ENCODE measurements around the gene SUSD2. TPM values are rescaled to one million over a fixed set of nuclear protein-coding genes. Genes with fewer than 3 reads are reported as not detected.
"Not testable (repeated sequence)": the region's sequence is repeated elsewhere in the genome, so short reads cannot be mapped to it uniquely, and the experiment has no call there.

Gene SUSD2
- polyA plus RNA-seq, 1 donor: 0.91 TPM

DNA sequence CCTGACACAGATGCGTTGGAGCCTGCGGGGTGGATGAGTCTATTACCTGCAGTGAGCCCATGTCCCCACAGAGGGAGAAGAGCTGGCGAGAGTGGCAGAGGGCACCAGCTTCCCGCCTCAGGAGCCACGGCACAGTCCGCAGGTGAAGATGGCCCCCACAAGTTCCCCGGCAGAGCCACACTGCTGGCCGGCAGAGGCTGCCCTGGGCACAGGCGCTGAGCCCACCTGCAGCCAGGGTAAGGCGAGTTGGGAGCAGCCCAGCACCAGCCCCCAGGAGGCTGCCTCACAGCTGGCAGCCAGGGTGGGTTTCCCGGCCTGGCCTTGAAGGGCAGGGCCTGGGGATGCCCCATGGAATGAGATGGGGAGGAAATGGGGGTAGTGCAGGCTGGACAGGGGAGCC lies 5.2 kb upstream of the SUSD2 start:
- no peak for DNase-seq (ENCODE audit: low read depth)

DNA sequence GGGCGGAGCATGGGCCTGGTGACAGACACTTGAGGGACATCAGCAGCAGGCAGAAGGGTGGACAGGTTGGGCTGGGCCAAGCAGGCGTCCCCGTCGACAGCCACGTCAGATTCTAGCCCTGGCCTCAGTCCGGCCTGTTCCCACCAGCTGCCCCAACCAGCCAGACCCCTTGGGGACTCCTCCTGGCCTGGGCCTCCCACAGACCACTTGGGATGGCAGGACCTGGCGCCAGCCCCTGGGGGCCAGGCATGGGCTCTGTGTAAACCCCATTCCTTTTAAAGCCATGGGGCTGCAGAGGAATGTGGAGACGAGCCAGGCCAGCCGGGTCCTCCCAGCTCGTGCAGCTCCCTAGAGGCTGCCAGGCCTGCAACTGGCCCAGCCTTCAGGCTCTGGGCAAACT lies 4.7 kb upstream of the SUSD2 start:
- DNase-seq (ENCODE audit: low read depth): no peak

DNA sequence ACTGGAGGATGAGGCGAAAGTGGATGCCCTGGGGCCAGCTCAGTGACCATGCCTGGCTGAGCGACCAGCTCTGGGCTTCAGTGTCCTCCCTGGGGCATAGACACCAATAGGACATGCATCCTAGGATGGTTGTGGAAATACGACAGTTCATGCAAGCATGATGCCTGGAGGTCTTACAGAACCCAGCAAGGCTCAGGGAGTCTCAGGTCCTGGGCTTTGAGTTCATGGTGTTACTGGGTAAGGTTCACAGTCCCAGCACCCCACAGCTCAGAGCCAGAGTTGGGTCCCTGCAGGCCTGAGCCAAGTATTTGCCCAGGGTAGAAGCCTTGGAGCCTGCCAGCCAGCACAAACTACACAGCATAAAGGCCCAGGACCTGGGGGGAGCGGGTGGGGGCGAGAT lies 4.2 kb upstream of the SUSD2 start:
- DNase-seq (ENCODE audit: low read depth): no peak

DNA sequence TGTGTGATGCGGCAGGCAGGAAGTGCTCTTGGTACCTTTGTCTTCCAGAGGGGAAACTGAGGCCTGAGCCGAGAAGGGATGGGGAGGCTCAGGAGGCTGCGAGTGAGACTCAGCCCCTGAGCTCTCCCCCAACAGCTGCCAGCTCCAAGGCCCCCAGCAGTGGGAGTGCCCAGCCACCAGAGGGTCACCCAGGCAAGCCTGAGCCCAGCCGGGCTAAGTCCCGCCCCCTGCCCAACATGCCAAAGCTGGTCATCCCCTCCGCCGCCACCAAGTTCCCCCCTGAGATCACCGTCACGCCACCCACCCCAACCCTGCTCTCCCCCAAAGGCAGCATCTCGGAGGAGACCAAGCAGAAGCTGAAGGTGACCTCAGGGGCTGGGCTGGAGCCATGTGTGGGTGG lies 3.8 kb upstream of the SUSD2 start:
- no peak for DNase-seq (ENCODE audit: low read depth)

DNA sequence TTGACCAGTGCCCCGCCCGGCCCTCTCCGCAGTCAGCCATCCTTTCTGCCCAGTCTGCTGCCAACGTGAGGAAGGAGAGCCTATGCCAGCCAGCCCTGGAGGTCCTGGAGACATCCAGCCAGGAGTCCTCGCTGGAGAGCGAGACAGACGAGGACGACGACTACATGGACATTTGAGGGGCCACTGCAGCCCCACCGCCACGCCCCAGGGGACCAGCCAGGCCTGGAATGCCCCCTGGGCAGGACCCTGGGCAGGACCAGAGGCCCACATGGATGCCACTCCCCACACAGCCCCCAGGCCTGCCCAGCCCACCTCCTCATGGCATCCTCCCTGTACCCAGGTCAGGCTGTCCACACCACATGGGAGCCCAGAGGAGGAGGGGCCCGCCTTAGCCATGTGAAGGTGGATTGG lies 3.3 kb upstream of the SUSD2 start:
- DNase-seq (ENCODE audit: low read depth): no peak

DNA sequence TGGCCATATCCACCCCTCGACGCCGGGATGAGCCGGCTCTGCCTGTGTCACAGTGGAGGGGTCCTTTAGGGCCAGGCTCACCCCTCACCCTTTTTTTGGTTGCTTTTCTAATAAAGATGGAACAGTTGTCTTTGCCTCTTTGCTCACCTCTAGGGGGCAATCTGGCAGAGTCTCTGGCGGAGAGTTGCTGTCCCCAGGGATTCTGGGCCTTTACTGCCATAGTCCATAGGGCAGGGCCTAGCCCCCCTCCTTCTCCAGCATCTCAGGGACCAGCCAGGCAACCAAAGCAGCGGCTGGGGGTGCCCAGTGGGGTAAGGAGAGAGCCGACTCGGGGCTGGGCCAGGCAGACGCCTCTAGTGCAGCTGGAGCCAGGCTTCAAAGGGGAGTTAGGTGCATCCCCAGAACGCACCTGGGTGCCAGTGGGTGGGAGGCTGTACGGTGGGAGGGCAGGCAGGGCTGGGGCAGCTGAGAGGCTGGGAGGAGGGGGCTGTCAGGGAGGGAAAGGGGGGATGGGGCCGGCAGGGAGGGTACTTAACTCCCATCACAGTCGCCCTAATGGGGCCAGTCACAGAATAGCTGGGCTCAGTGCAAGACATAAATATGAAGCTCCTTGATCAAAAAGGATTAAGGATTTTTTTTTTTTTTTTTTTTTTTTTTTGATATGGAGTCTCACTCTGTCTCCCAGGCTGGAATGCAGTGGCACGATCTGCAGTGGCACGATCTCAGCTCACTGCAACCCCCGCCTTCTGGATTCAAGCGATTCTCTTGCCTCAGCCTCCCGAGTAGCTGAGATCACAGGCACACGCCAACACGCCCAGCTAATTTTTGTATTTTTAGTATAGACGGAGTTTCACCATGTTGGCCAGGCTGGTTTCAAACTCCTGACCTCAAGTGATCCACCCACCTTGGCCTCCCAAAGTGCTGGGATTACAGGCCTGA lies 2.5 kb upstream of the SUSD2 start:
- no peak for DNase-seq (ENCODE audit: low read depth)

DNA sequence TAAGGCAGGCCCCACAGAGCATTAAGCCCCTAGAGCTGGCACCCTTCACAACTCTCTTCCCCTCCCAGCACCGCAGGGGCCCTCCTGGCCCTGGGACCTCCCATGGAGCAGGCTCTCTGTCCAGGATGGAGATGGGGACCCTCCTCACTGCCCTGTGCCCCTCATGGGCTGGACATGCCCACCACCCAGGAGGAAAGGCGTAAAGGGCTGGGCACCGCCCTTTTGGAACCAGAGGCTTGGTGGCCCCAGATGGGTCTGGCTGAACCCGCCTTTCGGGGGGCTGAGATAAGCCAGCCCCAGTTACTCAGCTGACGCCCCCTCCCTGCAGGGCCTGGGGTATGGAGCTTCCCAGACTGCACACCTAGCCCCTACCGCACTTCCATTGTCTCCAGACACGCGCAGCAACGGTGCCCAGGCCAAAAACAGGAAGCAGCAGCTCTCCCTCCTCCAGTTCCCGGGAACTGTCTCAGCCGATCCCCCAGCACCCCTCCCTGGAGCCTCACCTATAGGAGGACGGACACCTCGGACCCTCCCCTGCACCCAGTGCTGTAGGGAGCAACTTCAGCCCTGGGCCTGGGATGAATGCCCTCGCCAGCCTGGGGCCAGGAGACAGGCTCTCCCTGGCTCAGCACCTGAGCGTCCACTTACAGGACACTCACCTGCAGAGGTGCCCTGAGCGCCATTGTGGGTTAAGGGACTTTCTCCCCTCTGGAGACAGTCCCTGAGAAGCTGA lies 1.6 kb upstream of the SUSD2 start:
- DNase-seq (ENCODE audit: low read depth): no peak

DNA sequence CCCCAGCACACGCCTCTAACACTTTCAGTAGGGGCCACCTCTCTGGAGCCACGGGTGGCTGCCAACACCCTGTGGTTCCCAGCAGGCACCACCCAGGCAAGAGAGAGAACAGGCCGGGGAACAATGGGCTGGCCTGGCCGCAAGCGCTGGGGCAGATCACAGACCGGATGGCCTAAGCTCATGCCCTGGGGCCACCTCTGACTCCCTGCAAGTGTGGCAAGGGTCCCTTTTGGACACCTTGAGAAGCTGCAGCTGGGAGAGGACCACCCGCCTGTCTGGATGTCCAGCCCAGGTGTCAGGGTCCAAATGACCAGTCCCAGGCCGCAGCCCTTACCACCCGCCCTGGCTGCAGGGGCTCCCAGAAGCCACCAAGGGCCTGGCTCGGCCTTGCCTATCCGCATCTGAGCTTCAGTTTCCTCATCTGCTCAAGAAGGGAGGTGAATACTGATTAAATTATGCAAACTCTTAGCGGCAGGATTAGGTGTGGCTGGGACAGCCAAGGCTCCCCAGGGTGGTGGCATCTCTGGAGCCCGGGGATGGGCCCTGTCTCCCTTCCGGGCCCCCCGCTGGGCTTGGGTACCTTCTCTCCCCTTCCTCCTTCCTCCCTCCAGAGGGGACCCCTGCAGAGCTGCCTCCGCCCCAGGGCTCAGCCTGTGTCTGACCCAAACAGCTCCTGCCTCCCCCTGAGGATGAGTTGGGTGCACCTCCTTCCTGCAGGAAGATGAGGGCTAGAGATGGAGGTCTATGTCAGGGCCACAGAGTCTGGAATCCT lies 785 bp upstream of the SUSD2 start:
- DNase-seq (ENCODE audit: low read depth): no peak

DNA sequence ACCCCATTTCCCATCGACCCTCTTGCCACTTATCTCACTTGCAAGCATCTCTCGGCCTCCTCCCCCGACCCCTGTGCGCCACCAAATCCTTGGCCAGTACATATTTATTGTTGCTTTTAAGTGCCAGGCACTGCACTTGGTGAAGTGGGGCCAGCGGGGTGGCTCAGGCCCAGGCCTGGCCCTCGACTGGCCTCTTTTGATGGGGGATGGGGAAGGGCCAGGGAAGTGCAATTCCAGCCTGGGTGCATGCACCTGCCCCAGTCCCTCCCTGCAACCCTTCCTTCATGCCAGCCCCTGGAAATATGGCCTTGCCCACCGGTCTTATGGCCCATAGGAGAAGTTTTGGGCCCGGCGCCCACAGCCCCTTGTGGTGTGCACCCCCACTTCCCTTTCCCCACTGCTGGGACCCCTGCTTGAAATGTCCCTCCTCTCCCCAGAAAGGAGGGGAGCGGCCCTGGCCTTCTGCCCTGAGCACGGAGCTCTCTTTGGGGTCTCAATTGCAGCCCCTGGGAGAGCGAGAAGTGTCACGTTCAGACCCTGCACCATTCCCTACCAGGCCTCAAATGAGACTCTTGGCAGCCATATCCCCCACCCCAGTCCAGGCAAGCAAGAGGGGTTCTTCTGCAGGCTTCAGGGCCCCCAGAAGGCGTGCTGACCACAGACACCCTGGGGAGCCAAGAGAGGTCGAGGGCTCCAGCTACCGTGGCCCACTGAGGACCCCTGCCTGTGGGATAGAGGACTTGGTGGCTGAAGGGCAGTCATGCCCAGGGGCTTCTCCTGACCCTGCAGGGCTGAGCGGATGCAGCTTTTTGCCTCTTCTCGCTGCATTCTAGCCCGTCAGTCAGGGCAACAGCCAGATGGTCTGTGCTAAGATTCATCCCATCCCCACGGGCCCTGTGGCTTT lies 961 bp downstream of the SUSD2 start:
- DNase-seq (ENCODE audit: low read depth): no peak

DNA sequence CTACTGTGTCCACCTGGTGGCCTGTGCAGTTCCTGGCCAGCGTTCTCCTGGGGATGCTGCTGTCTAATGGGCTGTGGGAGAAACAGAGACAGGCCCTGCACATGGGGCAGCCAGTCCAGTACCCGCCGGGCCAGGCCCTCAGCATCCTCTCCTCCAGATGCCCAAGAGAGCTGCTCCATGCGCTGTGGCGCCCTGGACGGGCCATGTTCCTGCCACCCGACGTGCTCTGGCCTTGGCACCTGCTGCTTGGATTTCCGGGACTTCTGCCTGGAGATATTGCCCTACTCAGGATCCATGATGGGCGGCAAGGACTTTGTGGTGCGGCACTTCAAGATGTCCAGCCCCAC lies 1.6 kb downstream of the SUSD2 start:
- not testable (repeated sequence) for DNase-seq (ENCODE audit: low read depth)

DNA sequence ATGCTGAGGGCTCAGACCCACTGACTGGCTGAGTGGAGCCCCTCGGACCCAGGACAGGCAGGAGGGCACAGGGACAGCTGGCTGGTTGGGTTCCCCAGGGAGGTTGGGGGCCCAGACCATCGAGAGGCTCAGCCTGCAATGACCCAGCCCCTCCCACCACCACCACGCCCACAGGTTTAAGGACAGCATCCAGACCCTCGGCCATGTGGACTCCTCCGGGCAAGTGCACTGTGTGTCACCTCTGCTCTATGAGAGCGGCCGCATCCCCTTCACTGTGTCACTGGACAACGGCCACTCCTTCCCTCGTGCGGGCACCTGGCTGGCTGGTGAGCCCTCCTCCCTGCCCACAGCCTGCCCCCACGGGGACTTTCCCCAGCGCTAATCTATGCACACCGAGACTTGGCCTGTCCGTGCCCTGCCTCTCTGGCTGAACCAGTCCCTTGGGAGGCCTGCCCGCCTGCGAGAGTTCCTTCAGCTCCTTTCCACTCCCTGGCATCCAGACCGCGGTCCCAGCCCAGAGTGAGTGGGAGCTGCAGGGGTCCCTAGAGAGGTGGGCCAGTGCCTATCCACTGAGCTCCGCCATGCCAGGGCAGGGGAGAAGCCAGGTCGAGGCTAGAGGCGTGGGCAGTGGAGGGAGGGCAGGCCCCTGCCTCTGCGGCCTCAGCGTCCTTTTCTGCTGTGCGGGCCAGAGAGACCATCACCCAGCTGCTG lies 2.2 kb downstream of the SUSD2 start:
- DNase-seq (ENCODE audit: low read depth): no peak

DNA sequence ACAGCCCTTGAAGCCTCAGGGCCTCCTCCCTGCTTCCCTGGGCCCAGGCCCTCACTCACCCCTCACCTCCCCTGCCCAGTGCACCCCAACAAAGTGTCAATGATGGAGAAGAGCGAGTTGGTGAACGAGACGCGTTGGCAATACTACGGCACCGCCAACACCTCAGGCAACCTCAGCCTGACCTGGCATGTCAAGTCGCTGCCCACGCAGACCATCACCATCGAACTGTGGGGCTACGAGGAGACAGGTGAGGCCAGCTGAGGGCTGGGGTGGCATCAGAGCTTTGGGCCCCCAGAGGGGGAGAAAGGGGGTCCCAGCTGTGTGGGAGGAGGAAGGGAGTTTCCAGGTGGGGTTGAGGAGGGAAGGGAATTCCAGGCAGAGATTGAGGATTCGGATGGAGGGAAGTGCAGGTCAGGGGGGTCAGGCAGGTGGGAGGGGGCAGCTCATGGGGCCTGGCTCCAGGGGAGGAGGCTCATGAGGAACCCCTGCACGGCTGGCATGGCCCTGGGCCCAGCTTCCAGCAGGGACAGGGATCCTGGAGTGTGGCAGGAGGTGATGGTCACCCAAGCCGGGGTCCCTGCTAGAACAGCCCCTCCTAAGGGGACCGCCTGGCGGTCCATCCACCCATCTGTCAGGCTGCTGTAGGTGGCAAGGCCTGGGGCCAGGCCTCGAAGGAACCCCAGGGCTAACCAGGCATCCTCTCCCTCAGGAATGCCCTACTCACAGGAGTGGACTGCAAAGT lies 2.9 kb downstream of the SUSD2 start:
- no peak for DNase-seq (ENCODE audit: low read depth)

DNA sequence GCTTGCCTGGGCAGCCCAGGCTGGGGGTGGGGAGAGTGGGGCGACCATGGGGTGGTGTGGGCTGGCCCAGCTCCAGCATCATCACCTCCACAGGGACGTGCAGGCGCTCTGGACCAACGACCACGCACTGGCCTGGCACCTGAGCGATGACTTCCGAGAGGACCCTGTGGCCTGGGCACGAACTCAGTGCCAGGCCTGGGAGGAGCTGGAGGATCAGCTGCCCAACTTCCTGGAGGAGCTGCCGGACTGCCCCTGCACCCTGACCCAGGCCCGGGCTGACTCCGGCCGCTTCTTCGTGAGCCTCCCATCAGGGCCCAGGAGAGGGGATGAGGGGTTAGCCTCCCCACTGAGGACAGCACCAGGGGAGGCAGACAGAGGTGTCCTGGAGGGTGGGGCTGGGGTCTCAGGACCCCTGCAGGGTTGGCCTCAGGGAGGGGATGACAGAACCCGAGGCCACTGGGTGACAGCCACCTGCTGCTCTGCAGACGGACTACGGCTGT lies 3.8 kb downstream of the SUSD2 start:
- no peak for DNase-seq (ENCODE audit: low read depth)

DNA sequence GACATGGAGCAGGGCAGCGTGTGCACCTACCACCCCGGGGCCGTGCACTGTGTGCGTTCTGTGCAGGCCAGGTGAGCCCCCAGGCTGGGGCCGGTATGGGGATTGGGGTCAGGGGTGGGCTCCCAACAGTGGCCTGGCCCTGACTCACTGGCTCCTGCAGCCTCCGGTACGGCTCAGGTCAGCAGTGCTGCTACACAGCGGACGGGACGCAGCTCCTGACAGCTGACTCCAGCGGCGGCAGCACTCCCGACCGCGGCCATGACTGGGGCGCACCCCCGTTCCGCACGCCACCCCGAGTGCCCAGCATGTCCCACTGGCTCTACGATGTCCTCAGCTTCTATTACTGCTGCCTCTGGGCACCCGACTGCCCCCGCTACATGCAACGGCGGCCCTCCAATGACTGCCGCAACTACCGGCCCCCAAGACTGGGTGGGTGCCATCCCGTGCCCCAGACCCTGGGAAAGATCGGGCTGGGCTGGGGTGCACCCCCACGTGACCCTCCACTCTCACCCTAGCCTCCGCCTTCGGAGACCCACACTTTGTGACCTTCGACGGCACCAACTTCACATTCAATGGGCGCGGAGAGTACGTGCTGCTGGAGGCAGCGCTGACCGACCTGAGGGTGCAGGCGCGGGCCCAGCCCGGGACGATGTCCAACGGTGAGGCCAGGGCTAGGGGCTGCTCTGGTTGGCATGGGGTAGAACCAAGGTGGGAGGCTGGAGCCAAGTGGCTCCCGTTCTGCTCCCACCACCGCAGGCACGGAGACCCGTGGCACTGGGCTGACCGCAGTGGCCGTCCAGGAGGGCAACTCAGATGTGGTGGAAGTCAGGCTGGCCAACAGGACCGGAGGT lies 4.4 kb downstream of the SUSD2 start:
- DNase-seq (ENCODE audit: low read depth): no peak

DNA sequence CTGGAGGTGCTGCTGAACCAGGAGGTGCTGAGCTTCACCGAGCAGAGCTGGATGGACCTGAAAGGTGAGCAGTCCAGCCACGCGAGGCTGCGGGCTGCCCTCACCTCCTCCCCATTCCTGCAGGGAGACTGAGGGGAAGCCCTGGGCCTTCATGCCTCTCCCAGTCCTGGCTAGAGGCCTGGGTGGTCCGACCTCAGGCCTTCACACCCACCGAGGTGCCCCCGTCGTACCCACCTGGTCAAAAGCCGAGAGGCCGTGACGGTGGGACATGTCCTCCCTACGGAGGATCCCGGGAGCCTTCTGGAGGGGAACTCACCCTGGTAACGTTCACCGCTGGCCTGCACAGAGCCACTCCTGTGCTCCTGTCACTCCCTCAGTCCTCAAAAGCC lies 5.1 kb downstream of the SUSD2 start:
- no peak for DNase-seq (ENCODE audit: low read depth)

DNA sequence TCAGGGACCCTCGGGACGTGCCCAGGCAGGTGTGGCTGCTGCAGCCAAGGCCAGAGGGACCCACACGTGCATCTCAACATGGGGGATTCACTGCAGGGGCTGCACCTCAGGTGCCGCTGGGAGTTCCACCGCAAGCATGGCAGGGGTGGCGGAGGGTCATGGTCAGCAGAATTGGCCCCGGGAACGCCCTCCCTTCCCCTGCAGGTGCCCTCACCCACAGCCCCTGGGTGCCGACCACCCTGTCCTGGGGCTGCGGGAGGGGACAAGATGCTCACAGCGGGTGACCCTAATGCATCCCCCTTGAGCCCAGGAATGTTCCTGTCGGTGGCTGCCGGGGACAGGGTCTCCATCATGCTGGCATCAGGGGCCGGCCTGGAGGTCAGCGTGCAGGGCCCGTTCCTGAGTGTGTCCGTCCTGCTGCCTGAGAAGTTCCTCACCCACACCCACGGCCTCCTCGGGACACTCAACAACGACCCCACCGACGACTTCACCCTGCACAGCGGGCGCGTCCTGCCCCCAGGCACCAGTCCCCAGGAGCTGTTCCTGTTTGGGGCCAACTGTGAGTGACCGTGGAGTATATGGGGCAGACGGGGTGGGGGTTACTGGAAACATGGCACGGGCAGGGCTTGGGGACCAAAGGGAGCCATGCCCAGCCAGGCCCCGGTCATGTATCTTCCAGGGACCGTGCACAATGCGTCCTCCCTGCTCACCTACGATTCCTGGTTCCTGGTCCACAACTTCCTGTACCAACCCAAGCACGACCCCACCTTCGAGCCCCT lies 5.8 kb downstream of the SUSD2 start:
- no peak for DNase-seq (ENCODE audit: low read depth)

DNA sequence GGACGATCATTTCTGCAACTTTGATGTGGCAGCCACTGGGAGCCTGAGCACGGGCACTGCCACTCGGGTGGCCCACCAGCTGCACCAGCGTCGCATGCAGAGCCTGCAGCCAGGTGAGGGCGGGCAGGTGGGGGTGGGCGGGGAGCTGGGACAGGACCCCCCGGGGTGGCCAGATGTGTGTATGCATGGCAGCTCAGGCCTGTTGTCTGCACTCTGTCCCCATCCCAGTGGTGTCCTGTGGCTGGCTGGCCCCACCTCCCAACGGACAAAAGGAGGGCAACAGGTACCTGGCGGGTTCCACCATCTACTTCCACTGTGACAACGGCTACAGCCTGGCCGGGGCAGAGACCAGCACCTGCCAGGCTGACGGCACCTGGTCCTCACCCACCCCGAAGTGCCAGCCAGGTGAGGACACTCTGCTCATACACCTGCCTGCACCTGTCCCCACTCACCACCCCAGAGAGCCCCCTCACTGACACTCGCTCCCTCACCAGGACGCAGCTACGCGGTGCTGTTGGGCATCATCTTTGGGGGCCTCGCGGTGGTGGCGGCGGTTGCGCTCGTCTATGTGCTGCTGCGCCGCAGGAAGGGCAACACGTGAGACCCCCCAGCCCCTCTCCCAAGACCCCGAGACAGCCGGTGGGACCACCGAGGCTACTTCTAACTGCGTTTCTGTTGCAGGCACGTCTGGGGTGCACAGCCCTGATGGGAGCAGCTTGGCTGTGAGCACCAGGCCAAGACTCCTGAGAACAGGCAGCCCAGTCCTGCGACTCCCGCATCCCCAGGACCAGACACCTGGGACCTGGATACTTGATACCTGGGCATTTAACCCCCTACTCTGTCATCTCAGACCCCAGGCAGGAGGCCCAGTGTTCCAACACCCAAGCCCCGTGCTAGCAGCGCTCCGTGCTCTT lies 6.7 kb downstream of the SUSD2 start:
- no peak for DNase-seq (ENCODE audit: low read depth)

Data from forelimb muscle (tissue), 1 donor.